GM12878 (cell line): ENCODE data around the gene BMPR1B. TPM values are rescaled to one million over a fixed set of nuclear protein-coding genes. Genes with fewer than 3 reads are reported as not detected.

ENCODE experiments used
- ASH2L ChIP-seq: fragments of 300-600, 200-600 bp; sonication (generic); IDR thresholded peaks from 2 replicates; pipeline ENCODE4 v1.6.1; 2017; ENCODE audit warnings: low read depth, mild to moderate bottlenecking, borderline replicate concordance
- CBX3 ChIP-seq: fragments of 200-600 bp; sonication (generic); IDR thresholded peaks from 2 replicates; pipeline ENCODE4 v1.6.1; 2016; ENCODE audit warnings: low read depth, borderline replicate concordance
- CBX5 ChIP-seq: sonication (generic); IDR thresholded peaks from 2 replicates; pipeline ENCODE4 v1.6.1; 2016; ENCODE audit warnings: low read depth, moderate library complexity, mild to moderate bottlenecking, inconsistent platforms
- KDM1A ChIP-seq: fragments of 200-600 bp; sonication (generic); IDR thresholded peaks from 2 replicates; pipeline ENCODE4 v1.6.1; 2016; ENCODE audit warnings: borderline replicate concordance
- NR2C2 ChIP-seq: IDR thresholded peaks from 2 replicates; pipeline ENCODE4 v1.6.1; 2011; ENCODE audit warnings: borderline replicate concordance, low read depth; ENCODE audit not compliant: control insufficient read depth, insufficient read length
- POLR2AphosphoS2 ChIP-seq: IDR thresholded peaks from 2 replicates; pipeline ENCODE4 v1.6.1; 2011; ENCODE audit warnings: low read depth, mild to moderate bottlenecking, low read length, improper control_type of control experiment, moderate library complexity
- TCF12 ChIP-seq: IDR thresholded peaks from 2 replicates; pipeline ENCODE4 v1.6.1; 2011; ENCODE audit warnings: low read depth, mild to moderate bottlenecking, low read length
- polyA plus RNA-seq, 11 experiments: library from polyadenylated mRNA; depleted of rRNA in 4 of 11; unstranded in 6 of 11; stranded (reverse) in 5 of 11; fragments of >200 nt; fragmentation: Nextera tagmentation in 4 of 11; fragmentation: Illumina TruSeq in 1 of 11; extraction: Ambion mirVana in 4 of 11; extraction: Trizol in 1 of 11; gene quantifications; 1 replicate in 1 of 11; 2 replicates in 10 of 11; pipeline versions ENCODE4 v1.2.1 to v1.2.3, GENCODE V29; 2011 to 2016; ENCODE audit warnings: inconsistent platforms in 2 of 11, missing spikeins in 2 of 11, low read depth in 1 of 11
- total RNA-seq, 4 experiments: library from RNA; depleted of rRNA in 3 of 4; stranded (reverse); fragments of >200 nt in 3 of 4; fragmentation: Illumina TruSeq in 1 of 4; extraction: Trizol in 1 of 4; gene quantifications; 2 replicates each; pipeline versions ENCODE4 v1.2.1 to v1.2.3, GENCODE V29; 2013 to 2021
- TF ChIP-seq, protein P1 (sequence below): IDR thresholded peaks from 2 replicates; pipeline ENCODE4 v1.6.1; 2012; ENCODE audit warnings: improper control_type of control experiment, low read depth, low read length; ENCODE audit not compliant: insufficient replicate concordance
- TF ChIP-seq, protein P2 (sequence below): IDR thresholded peaks from 2 replicates; pipeline ENCODE4 v1.6.1; 2012; ENCODE audit warnings: mild to moderate bottlenecking, low read depth, low read length
- TF ChIP-seq, protein P3 (sequence below): IDR thresholded peaks from 2 replicates; pipeline ENCODE4 v1.6.1; 2012; ENCODE audit warnings: low read depth, low read length, improper control_type of control experiment
- TF ChIP-seq, protein P4 (sequence below): IDR thresholded peaks from 2 replicates; pipeline ENCODE4 v1.6.1; 2011; ENCODE audit warnings: low read depth, low read length, improper control_type of control experiment, borderline replicate concordance

Gene BMPR1B
- total and polyA plus RNA-seq, 10 of the 15 experiments (the other 5 are each of a cell fraction or from before 2014, with no cell fraction given), result not detected

DNA sequence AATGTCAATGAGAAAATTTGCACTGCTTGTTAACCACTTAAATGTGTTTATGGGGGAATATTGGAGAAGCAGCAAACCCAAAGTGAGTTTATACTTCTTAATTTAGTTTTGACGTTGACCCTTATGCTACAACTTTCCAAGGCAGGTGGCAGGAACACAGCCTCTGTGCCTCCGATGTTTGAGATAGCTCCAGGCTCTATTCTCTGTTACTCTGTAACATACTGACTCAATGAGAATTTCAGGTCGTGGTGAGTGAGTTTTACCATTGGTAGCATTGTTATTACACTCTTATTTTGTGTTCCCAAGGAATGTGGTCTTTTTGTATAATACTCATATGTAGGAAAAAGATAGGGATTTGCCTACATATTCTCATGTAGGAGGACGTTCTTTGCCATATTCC, 210.7 kb downstream of the BMPR1B start (continued):
- TF ChIP-seq, protein P1, sequence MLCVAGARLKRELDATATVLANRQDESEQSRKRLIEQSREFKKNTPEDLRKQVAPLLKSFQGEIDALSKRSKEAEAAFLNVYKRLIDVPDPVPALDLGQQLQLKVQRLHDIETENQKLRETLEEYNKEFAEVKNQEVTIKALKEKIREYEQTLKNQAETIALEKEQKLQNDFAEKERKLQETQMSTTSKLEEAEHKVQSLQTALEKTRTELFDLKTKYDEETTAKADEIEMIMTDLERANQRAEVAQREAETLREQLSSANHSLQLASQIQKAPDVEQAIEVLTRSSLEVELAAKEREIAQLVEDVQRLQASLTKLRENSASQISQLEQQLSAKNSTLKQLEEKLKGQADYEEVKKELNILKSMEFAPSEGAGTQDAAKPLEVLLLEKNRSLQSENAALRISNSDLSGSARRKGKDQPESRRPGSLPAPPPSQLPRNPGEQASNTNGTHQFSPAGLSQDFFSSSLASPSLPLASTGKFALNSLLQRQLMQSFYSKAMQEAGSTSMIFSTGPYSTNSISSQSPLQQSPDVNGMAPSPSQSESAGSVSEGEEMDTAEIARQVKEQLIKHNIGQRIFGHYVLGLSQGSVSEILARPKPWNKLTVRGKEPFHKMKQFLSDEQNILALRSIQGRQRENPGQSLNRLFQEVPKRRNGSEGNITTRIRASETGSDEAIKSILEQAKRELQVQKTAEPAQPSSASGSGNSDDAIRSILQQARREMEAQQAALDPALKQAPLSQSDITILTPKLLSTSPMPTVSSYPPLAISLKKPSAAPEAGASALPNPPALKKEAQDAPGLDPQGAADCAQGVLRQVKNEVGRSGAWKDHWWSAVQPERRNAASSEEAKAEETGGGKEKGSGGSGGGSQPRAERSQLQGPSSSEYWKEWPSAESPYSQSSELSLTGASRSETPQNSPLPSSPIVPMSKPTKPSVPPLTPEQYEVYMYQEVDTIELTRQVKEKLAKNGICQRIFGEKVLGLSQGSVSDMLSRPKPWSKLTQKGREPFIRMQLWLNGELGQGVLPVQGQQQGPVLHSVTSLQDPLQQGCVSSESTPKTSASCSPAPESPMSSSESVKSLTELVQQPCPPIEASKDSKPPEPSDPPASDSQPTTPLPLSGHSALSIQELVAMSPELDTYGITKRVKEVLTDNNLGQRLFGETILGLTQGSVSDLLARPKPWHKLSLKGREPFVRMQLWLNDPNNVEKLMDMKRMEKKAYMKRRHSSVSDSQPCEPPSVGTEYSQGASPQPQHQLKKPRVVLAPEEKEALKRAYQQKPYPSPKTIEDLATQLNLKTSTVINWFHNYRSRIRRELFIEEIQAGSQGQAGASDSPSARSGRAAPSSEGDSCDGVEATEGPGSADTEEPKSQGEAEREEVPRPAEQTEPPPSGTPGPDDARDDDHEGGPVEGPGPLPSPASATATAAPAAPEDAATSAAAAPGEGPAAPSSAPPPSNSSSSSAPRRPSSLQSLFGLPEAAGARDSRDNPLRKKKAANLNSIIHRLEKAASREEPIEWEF, result no peak
- TF ChIP-seq, protein P2, sequence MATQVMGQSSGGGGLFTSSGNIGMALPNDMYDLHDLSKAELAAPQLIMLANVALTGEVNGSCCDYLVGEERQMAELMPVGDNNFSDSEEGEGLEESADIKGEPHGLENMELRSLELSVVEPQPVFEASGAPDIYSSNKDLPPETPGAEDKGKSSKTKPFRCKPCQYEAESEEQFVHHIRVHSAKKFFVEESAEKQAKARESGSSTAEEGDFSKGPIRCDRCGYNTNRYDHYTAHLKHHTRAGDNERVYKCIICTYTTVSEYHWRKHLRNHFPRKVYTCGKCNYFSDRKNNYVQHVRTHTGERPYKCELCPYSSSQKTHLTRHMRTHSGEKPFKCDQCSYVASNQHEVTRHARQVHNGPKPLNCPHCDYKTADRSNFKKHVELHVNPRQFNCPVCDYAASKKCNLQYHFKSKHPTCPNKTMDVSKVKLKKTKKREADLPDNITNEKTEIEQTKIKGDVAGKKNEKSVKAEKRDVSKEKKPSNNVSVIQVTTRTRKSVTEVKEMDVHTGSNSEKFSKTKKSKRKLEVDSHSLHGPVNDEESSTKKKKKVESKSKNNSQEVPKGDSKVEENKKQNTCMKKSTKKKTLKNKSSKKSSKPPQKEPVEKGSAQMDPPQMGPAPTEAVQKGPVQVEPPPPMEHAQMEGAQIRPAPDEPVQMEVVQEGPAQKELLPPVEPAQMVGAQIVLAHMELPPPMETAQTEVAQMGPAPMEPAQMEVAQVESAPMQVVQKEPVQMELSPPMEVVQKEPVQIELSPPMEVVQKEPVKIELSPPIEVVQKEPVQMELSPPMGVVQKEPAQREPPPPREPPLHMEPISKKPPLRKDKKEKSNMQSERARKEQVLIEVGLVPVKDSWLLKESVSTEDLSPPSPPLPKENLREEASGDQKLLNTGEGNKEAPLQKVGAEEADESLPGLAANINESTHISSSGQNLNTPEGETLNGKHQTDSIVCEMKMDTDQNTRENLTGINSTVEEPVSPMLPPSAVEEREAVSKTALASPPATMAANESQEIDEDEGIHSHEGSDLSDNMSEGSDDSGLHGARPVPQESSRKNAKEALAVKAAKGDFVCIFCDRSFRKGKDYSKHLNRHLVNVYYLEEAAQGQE, result no peak
- TF ChIP-seq TCF12 (no peak), NR2C2 (no peak), KDM1A (no peak), ASH2L (no peak), CBX5 (no peak), POLR2AphosphoS2 (no peak), CBX3 (no peak)
- TF ChIP-seq, protein P3, sequence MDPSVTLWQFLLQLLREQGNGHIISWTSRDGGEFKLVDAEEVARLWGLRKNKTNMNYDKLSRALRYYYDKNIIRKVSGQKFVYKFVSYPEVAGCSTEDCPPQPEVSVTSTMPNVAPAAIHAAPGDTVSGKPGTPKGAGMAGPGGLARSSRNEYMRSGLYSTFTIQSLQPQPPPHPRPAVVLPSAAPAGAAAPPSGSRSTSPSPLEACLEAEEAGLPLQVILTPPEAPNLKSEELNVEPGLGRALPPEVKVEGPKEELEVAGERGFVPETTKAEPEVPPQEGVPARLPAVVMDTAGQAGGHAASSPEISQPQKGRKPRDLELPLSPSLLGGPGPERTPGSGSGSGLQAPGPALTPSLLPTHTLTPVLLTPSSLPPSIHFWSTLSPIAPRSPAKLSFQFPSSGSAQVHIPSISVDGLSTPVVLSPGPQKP, result no peak
- TF ChIP-seq, protein P4, sequence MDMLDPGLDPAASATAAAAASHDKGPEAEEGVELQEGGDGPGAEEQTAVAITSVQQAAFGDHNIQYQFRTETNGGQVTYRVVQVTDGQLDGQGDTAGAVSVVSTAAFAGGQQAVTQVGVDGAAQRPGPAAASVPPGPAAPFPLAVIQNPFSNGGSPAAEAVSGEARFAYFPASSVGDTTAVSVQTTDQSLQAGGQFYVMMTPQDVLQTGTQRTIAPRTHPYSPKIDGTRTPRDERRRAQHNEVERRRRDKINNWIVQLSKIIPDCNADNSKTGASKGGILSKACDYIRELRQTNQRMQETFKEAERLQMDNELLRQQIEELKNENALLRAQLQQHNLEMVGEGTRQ, result no peak
